GM12878 (cell line): ENCODE measurements around the gene BBX. TPM values are rescaled to one million over a fixed set of nuclear protein-coding genes. Genes with fewer than 3 reads are reported as not detected.

Source experiments
- ATAC-seq: fragments of 200-7000 bp; cut with Tn5 transposase; 3 replicates; pipeline ENCODE4 v1.9.1; 2020; ENCODE audit warnings: mild to moderate bottlenecking, moderate library complexity
- BruUV-seq: library from RNA; stranded (reverse); fragments of 400-500 nt; replicated peaks from 2 replicates; lab custom pipeline; 2021; lab: Mats Ljungman, UMichigan
- CTCF ChIA-PET: fragments of 300-600 bp; sonication (Branson Sonifier 250); formaldehyde crosslinking; extraction: SDS; loops from one replicate; lab custom pipeline; 2021; ENCODE audit warnings: inconsistent platforms; lab: Yijun Ruan, JAX
- POLR2A ChIA-PET: fragments of 350-600 bp; formaldehyde crosslinking; extraction: SDS; loops from one replicate; lab custom pipeline; 2021; ENCODE audit warnings: inconsistent platforms; lab: Charles Lee
- RAD21 ChIA-PET: fragments of 300-600 bp; sonication (Branson Sonifier 250); formaldehyde crosslinking; loops from one replicate; lab custom pipeline; 2023; ENCODE audit warnings: antibody characterized with exemption; ENCODE audit not compliant: unreplicated experiment; lab: Charles Lee
- SMC1A ChIA-PET: fragments of 300-600 bp; sonication (Branson Sonifier 250); formaldehyde crosslinking; loops from one replicate; lab custom pipeline; 2023; ENCODE audit not compliant: unreplicated experiment, uncharacterized antibody; lab: Charles Lee
- DNase-seq: peaks from one replicate; pipeline ENCODE4 v3.0.0-alpha.2; 2011; ENCODE audit warnings: low read depth, low spot score
- FAIRE-seq: peaks from 3 replicates; lab custom pipeline; 2011; peaks lifted over from hg19 to GRCh38; lab: Jason Lieb, UNC
- H2AFZ ChIP-seq: 2 replicates; pipeline ENCODE4 v1.6.0; 2011; ENCODE audit warnings: low read depth, low read length, control low read depth; ENCODE audit not compliant: control insufficient read depth
- H3K27ac ChIP-seq: 2 replicates; pipeline ENCODE4 v1.5.1; 2011; ENCODE audit warnings: control low read depth; ENCODE audit not compliant: control insufficient read depth, insufficient read depth
- H3K27me3 ChIP-seq, 2 experiments: replicated peaks in 1 of 2; 2 replicates each; pipeline versions ENCODE4 v1.6.0 to v1.6.1; 2011; ENCODE audit warnings: low read length in 1 of 2; ENCODE audit not compliant: control insufficient read depth in 2 of 2, insufficient read depth in 2 of 2
- H3K36me3 ChIP-seq, 2 experiments: 2 replicates each; pipeline ENCODE4 v1.5.1; 2011; ENCODE audit warnings: low read length in 1 of 2; ENCODE audit not compliant: control insufficient read depth in 2 of 2, insufficient read depth in 2 of 2
- H3K4me1 ChIP-seq: 2 replicates; pipeline ENCODE4 v1.6.1; 2011; ENCODE audit warnings: mild to moderate bottlenecking, low read length, moderate library complexity, mixed read lengths; ENCODE audit not compliant: control insufficient read depth, insufficient read depth
- H3K4me2 ChIP-seq: 2 replicates; pipeline ENCODE4 v1.6.0; 2011; ENCODE audit warnings: control low read depth; ENCODE audit not compliant: control insufficient read depth, insufficient read depth
- H3K4me3 ChIP-seq: fragments of 200-600 bp; sonication (generic); 2 replicates; pipeline ENCODE4 v1.5.1; 2016
- H3K79me2 ChIP-seq: 2 replicates; pipeline ENCODE4 v1.6.0; 2011; ENCODE audit warnings: low read length; ENCODE audit not compliant: control insufficient read depth, insufficient read depth
- H3K9ac ChIP-seq: 2 replicates; pipeline ENCODE4 v1.8.0; 2011; ENCODE audit warnings: low read length, control low read depth, mixed read lengths; ENCODE audit not compliant: control insufficient read depth, insufficient read depth
- H3K9me3 ChIP-seq: replicated peaks from 3 replicates; pipeline ENCODE4 v1.5.1; 2011; ENCODE audit warnings: mild to moderate bottlenecking, low read length; ENCODE audit not compliant: control insufficient read depth, insufficient read depth
- H4K20me1 ChIP-seq: 2 replicates; pipeline ENCODE4 v1.6.0; 2011; ENCODE audit not compliant: control insufficient read depth, insufficient read depth
- CBFB ChIP-seq: IDR thresholded peaks from 2 replicates; pipeline ENCODE4 v1.6.1; 2016; ENCODE audit warnings: antibody characterized with exemption, low read depth
- CREM ChIP-seq: IDR thresholded peaks from 2 replicates; pipeline ENCODE4 v1.6.1; 2014; ENCODE audit warnings: antibody characterized with exemption, low read depth
- EGR1 ChIP-seq, 2 experiments: IDR thresholded peaks; 1 replicate in 1 of 2; 2 replicates in 1 of 2; pipeline ENCODE4 v1.6.1; 2011 to 2012; ENCODE audit warnings: low read depth in 2 of 2, low read length in 2 of 2, borderline replicate concordance in 1 of 2, mild to moderate bottlenecking in 1 of 2, moderate library complexity in 1 of 2
- GATAD2B ChIP-seq: fragments of 450-650 bp; conservative IDR thresholded peaks from 2 replicates; pipeline ENCODE4 v1.6.1; 2017; ENCODE audit warnings: low read depth, mild to moderate bottlenecking, moderate library complexity
- IKZF1 ChIP-seq: fragments of 450-650 bp; conservative IDR thresholded peaks from 2 replicates; pipeline ENCODE4 v1.6.1; 2017; ENCODE audit warnings: antibody characterized with exemption, mild to moderate bottlenecking
- IKZF2 ChIP-seq, 2 experiments: fragments of 450-650 bp; IDR thresholded peaks; 2 replicates each; pipeline ENCODE4 v1.6.1; 2017; ENCODE audit warnings: mild to moderate bottlenecking in 2 of 2, moderate library complexity in 2 of 2
- NFYB ChIP-seq: IDR thresholded peaks from 2 replicates; pipeline ENCODE4 v1.6.1; 2011; ENCODE audit warnings: low read depth, mild to moderate bottlenecking, low read length, improper control_type of control experiment, moderate library complexity; ENCODE audit not compliant: insufficient read depth
- POLR2A ChIP-seq: IDR thresholded peaks from 2 replicates; pipeline ENCODE4 v1.6.1; 2011; ENCODE audit warnings: low read depth, mild to moderate bottlenecking, low read length
- RCOR1 ChIP-seq: conservative IDR thresholded peaks from 2 replicates; pipeline ENCODE4 v1.6.1; 2012; ENCODE audit warnings: low read depth, low read length, improper control_type of control experiment
- SIN3A ChIP-seq: IDR thresholded peaks from 2 replicates; pipeline ENCODE4 v1.6.1; 2012; ENCODE audit warnings: low read depth, low read length, improper control_type of control experiment
- SIX5 ChIP-seq: IDR thresholded peaks from 2 replicates; pipeline ENCODE4 v1.6.1; 2011; ENCODE audit warnings: mild to moderate bottlenecking, low read depth, low read length, moderate library complexity; ENCODE audit not compliant: severe bottlenecking
- TCF12 ChIP-seq: IDR thresholded peaks from 2 replicates; pipeline ENCODE4 v1.6.1; 2011; ENCODE audit warnings: low read depth, mild to moderate bottlenecking, low read length
- WGBS: methylation state at CpG from one replicate; pipeline ENCODE4 v1.1.6; 2016; ENCODE audit warnings: low lambda C conversion rate; ENCODE audit not compliant: insufficient replicate concordance, insufficient coverage; ENCODE audit errors: missing lambda C conversion rate; 5-methylcytosine and 5-hydroxymethylcytosine counted together
- in situ Hi-C: fragments of 300-500 bp; cut with MboI; formaldehyde crosslinking; loops from 9 replicates; pipeline ENCODE4 v1.14.3; 2018; ENCODE audit warnings: mixed read lengths
- intact Hi-C: fragments of 100-400 bp; cut with micrococcal nuclease; formaldehyde crosslinking; loops from one replicate; pipeline ENCODE4 v1.14.2; 2022; ENCODE audit not compliant: unreplicated experiment
- polyA plus RNA-seq, 11 experiments: library from polyadenylated mRNA; depleted of rRNA in 4 of 11; unstranded in 6 of 11; stranded (reverse) in 5 of 11; fragments of >200 nt; fragmentation: Nextera tagmentation in 4 of 11; fragmentation: Illumina TruSeq in 1 of 11; extraction: Ambion mirVana in 4 of 11; extraction: Trizol in 1 of 11; gene quantifications; 1 replicate in 1 of 11; 2 replicates in 10 of 11; pipeline versions ENCODE4 v1.2.1 to v1.2.3, GENCODE V29; 2011 to 2016; ENCODE audit warnings: inconsistent platforms in 2 of 11, missing spikeins in 2 of 11, low read depth in 1 of 11
- total RNA-seq, 4 experiments: library from RNA; depleted of rRNA in 3 of 4; stranded (reverse); fragments of >200 nt in 3 of 4; fragmentation: Illumina TruSeq in 1 of 4; extraction: Trizol in 1 of 4; gene quantifications; 2 replicates each; pipeline versions ENCODE4 v1.2.1 to v1.2.3, GENCODE V29; 2013 to 2021
- TF ChIP-seq, protein P1 (sequence below): fragments of 450-650 bp; IDR thresholded peaks from 2 replicates; pipeline ENCODE4 v1.6.1; 2016; ENCODE audit warnings: mild to moderate bottlenecking
- TF ChIP-seq, protein P2 (sequence below): fragments of 450-650 bp; conservative IDR thresholded peaks from 2 replicates; pipeline ENCODE4 v1.6.1; 2017; ENCODE audit warnings: mild to moderate bottlenecking, moderate library complexity

BBX gene
- total and polyA plus RNA-seq, 10 of the 15 experiments (the other 5 are each of a cell fraction or from before 2014, with no cell fraction given) = 13.3 to 38.5 (median 32.0) TPM

DNA sequence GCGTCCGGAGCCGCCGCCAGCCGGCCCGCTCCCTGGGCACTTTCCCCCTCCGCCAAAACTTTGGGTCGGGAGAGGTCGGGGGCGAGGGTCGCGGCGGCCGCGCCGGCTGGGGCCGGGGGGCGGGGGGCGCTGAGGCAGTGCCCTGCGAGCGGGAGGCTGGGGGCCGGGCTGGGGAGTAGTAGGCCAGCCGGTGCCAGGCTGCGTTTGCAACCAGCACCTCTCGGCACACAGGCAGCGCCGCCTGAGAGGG is 452 bp downstream of the BBX start:
- H3K4me2 ChIP-seq = no peak overlapping the region; the same call in 1 of the 2 replicates
- no peaks in the 10 kb centered on the region for H3K36me3 ChIP-seq
- no peaks in the 10 kb centered on the region for H3K9me3 ChIP-seq
- POLR2A ChIA-PET = no interaction called here
- CTCF ChIA-PET = no interaction called here
- peak; percentile 63 for ATAC-seq
- no TSS peak for BruUV-seq
- in situ Hi-C loops (no loop called here), intact Hi-C loops (loop anchor here (5.0 to 10.0 kb wide), 2 partner anchors 91 to 288 kb away; no protein-coding TSS in a partner anchor)
- peak overlapping the region; percentile 75 for H2AFZ ChIP-seq
- H3K27ac ChIP-seq = peak overlapping the region; percentile 84
- RAD21 ChIA-PET = no interaction called here
- peaks cover 31% of the 10 kb centered on the region for H3K79me2 ChIP-seq
- H3K9ac ChIP-seq = peak overlapping the region; percentile 83
- FAIRE-seq = no peak
- peak overlapping the region; percentile 85 for H3K4me3 ChIP-seq
- WGBS = 0% methylated on average over 3 of the region's 27 CpGs
- H3K27me3 ChIP-seq = no peaks in the 10 kb centered on the region
- H4K20me1 ChIP-seq = no peaks in the 10 kb centered on the region
- no peak for DNase-seq
- TF ChIP-seq POLR2A (peak; percentile 47), NFYB (no peak), RCOR1 (no peak), SIX5 (no peak), IKZF1 (0 out of 2 replicates have a peak, but pooled peaks have one; percentile 2)
- H3K4me1 ChIP-seq = peaks cover 10% of the 10 kb centered on the region; the same call in 1 of the 2 replicates
- SMC1A ChIA-PET = no interaction called here

DNA sequence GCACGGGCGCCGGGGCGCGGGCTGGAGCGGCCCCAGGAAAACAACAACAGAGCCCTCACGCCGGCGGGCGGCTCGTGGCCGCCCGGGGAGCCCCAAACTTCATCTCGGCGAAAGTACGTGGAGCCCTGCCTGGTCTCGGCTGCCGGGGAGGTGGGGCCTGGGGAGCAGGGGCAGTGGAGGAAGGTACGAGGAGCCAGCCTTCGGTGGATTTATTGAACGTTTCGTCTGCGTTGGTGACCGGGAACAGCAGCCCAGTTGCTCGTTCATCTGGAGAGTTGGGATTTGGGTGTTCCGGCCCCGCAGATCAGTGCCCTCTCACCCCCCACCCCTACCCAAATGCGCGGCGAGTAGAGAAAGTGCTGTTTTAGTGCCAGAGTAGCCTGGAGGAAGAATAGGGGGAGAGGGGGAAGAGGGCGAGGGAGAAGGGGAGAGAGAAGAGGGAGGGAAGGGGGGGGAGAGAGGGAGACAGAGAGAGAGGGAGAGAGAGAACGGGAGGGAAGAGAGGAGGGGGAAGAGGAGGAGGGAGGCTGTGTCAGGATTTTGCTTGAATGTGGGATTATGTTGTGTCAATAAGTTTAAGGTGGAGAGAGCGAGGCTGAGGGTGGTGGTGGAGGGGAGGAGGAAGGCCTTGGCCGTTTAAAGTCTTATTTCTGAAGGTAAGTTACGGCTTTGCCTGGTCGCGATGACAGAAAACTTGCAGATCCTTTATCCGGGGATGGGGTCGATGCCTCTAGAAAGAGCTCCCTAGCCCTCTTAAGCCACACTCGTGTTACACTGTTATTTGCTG is 970 bp downstream of the BBX start:
- Histone ChIP-seq H3K4me2 (peak overlapping the region; percentile 36), H4K20me1 (no peaks in the 10 kb centered on the region), H3K9me3 (no peaks in the 10 kb centered on the region), H3K4me1 (peaks cover 10% of the 10 kb centered on the region; the same call in 1 of the 2 replicates), H3K36me3 (no peaks in the 10 kb centered on the region), H3K27ac (peak overlapping the region; percentile 84), H3K27me3 (no peaks in the 10 kb centered on the region), H3K79me2 (peaks cover 31% of the 10 kb centered on the region), H3K4me3 (peak overlapping the region; percentile 85), H3K9ac (peak overlapping the region; percentile 83), H2AFZ (peak overlapping the region; percentile 75)
- no peak for FAIRE-seq
- in situ Hi-C loops = no loop called here
- POLR2A ChIA-PET = interaction anchor here (0.7 to 1.0 kb wide), 2 partner anchors 13 to 75 kb away, joined by 3 to 4 read pairs; no protein-coding TSS in a partner anchor
- peak; percentile 59 for ATAC-seq
- WGBS = 2% methylated on average over 35 of the region's 40 CpGs
- SMC1A ChIA-PET = interaction anchor here (1.0 to 1.3 kb wide), 3 partner anchors 10 to 76 kb away, joined by 3 to 9 read pairs (median 4); no protein-coding TSS in a partner anchor
- RAD21 ChIA-PET = interaction anchor here (0.6 to 1.2 kb wide), 3 partner anchors 119 to 160 kb away, joined by 3 to 4 read pairs (median 3); no protein-coding TSS in a partner anchor
- BruUV-seq = no TSS peak
- CTCF ChIA-PET = interaction anchor here (0.8 to 0.9 kb wide), 2 partner anchors 22 to 121 kb away, joined by 3 to 4 read pairs; no protein-coding TSS in a partner anchor
- DNase-seq = no peak
- intact Hi-C loops = loop anchor here (5.0 to 10.0 kb wide), 2 partner anchors 91 to 289 kb away; no protein-coding TSS in a partner anchor
- TF ChIP-seq IKZF2 (IDR thresholded peaks at IDR 0.05) (peak; percentile 31 to 67), TCF12 (no peak), CBFB (no peak), GATAD2B (no peak), EGR1 (IDR thresholded peaks at IDR 0.05; ENCODE audit: borderline replicate concordance in 1 of 2, low read depth in 2 of 2, low read length in 2 of 2) (no peak), CREM (no peak), SIN3A (no peak)
- TF ChIP-seq, protein P1, sequence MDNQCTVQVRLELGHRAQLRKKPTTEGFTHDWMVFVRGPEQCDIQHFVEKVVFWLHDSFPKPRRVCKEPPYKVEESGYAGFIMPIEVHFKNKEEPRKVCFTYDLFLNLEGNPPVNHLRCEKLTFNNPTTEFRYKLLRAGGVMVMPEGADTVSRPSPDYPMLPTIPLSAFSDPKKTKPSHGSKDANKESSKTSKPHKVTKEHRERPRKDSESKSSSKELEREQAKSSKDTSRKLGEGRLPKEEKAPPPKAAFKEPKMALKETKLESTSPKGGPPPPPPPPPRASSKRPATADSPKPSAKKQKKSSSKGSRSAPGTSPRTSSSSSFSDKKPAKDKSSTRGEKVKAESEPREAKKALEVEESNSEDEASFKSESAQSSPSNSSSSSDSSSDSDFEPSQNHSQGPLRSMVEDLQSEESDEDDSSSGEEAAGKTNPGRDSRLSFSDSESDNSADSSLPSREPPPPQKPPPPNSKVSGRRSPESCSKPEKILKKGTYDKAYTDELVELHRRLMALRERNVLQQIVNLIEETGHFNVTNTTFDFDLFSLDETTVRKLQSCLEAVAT = peak; percentile 70; the same call in 1 of the 2 replicates
- TF ChIP-seq, protein P2, sequence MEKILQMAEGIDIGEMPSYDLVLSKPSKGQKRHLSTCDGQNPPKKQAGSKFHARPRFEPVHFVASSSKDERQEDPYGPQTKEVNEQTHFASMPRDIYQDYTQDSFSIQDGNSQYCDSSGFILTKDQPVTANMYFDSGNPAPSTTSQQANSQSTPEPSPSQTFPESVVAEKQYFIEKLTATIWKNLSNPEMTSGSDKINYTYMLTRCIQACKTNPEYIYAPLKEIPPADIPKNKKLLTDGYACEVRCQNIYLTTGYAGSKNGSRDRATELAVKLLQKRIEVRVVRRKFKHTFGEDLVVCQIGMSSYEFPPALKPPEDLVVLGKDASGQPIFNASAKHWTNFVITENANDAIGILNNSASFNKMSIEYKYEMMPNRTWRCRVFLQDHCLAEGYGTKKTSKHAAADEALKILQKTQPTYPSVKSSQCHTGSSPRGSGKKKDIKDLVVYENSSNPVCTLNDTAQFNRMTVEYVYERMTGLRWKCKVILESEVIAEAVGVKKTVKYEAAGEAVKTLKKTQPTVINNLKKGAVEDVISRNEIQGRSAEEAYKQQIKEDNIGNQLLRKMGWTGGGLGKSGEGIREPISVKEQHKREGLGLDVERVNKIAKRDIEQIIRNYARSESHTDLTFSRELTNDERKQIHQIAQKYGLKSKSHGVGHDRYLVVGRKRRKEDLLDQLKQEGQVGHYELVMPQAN = peak; percentile 32; the same call in 1 of the 2 replicates
